Large intestine (tissue), 3 donors: ENCODE data around the gene PARD3. TPM values are rescaled to one million over a fixed set of nuclear protein-coding genes. Genes with fewer than 3 reads are reported as not detected.

Experiments used
- DNase-seq, 2 donors: peaks; one replicate each; pipeline versions ENCODE4 v3.0.0 to v3.0.0-alpha.2; 2013
- H3K27ac ChIP-seq: one replicate; pipeline ENCODE4 v1.5.1; 2013; ENCODE audit warnings: low read length
- H3K27me3 ChIP-seq: 2 replicates; pipeline ENCODE4 v1.6.1; 2013; ENCODE audit warnings: low read length; ENCODE audit not compliant: control insufficient read depth, insufficient read depth
- H3K36me3 ChIP-seq: 2 replicates; pipeline ENCODE4 v1.6.1; 2013; ENCODE audit warnings: low read length; ENCODE audit not compliant: control insufficient read depth, insufficient read depth
- H3K4me1 ChIP-seq: one replicate; pipeline ENCODE4 v1.6.1; 2013; ENCODE audit warnings: low read length; ENCODE audit not compliant: control insufficient read depth, insufficient read depth
- H3K4me3 ChIP-seq: one replicate; pipeline ENCODE4 v1.5.1; 2013; ENCODE audit warnings: low read length
- H3K9me3 ChIP-seq: one replicate; pipeline ENCODE4 v1.6.1; 2013; ENCODE audit warnings: mild to moderate bottlenecking, low read depth, low read length, moderate library complexity; ENCODE audit not compliant: control insufficient read depth
- WGBS: methylation state at CpG from one replicate; pipeline ENCODE4 v1.1.5; 2013; ENCODE audit warnings: low lambda C conversion rate; ENCODE audit not compliant: insufficient coverage; 5-methylcytosine and 5-hydroxymethylcytosine counted together
- polyA plus RNA-seq: library from polyadenylated mRNA; unstranded; fragments of 120-200 nt; gene quantifications from one replicate; pipeline ENCODE4 v1.2.1, GENCODE V29; 2013

PARD3 gene
- polyA plus RNA-seq, 1 donor: 25.5 TPM

GRCh38 chr10:34514290-34514689, 300.8 kb downstream of the PARD3 start:
- Histone ChIP-seq H3K36me3 (peaks cover 3% of the 10 kb centered on the region), H3K9me3 (no peaks in the 10 kb centered on the region), H3K27ac (no peak overlapping the region), H3K27me3 (no peaks in the 10 kb centered on the region), H3K4me1 (no peaks in the 10 kb centered on the region), H3K4me3 (no peak overlapping the region)
- DNase-seq: no peak
- no CpG with 5 or more reads among the region's 4 CpGs for WGBS

- DNase-seq: no peak
- no CpG with 5 or more reads among the region's 2 CpGs for WGBS
- Histone ChIP-seq H3K27ac (no peak overlapping the region), H3K4me3 (no peak overlapping the region), H3K9me3 (no peaks in the 10 kb centered on the region), H3K4me1 (no peaks in the 10 kb centered on the region), H3K36me3 (peaks cover 4% of the 10 kb centered on the region), H3K27me3 (no peaks in the 10 kb centered on the region)
Observed at GRCh38 chr10:34513636-34514035, 301.5 kb downstream of the PARD3 start.

DNA sequence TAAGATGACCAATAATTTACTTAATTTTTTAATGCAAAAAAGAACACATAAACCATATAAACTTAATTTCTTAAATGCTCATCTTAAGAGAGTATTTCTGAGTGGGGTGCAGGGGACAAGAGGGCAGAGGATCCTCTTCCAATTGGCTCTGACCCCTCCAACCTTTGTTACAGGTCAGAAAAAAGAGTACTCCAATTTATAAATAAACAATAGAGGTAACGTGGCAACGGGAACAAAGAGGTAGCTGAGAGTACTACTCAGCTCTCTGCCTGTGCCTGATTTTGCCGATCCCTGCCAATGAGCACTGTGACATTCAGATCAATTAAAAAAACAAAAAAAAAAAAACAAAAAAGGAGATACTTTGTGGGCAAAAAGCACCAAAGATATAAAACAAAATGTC, 307.9 kb downstream of the PARD3 start:
- H3K36me3 ChIP-seq: peaks cover 2% of the 10 kb centered on the region
- no peak overlapping the region for H3K4me3 ChIP-seq
- H3K27ac ChIP-seq: no peak overlapping the region
- DNase-seq: no peak
- H3K4me1 ChIP-seq: no peaks in the 10 kb centered on the region
- no peaks in the 10 kb centered on the region for H3K9me3 ChIP-seq
- no CpG with 5 or more reads among the region's 3 CpGs for WGBS
- no peaks in the 10 kb centered on the region for H3K27me3 ChIP-seq

- whole genome bisulfite sequencing: no CpG with 5 or more reads among the region's 5 CpGs
- no peak for DNase-seq
- peaks cover 2% of the 10 kb centered on the region for H3K36me3 ChIP-seq
- H3K9me3 ChIP-seq: no peaks in the 10 kb centered on the region
- no peak overlapping the region for H3K4me3 ChIP-seq
- no peaks in the 10 kb centered on the region for H3K4me1 ChIP-seq
- no peak overlapping the region for H3K27ac ChIP-seq
- H3K27me3 ChIP-seq: no peaks in the 10 kb centered on the region
Observed at GRCh38 chr10:34506786-34507185, 308.3 kb downstream of the PARD3 start.

- peaks cover 2% of the 10 kb centered on the region for H3K36me3 ChIP-seq
- H3K27ac ChIP-seq: no peak overlapping the region
- no peak for DNase-seq
- H3K4me3 ChIP-seq: no peak overlapping the region
- H3K27me3 ChIP-seq: no peaks in the 10 kb centered on the region
- no peaks in the 10 kb centered on the region for H3K4me1 ChIP-seq
- H3K9me3 ChIP-seq: no peaks in the 10 kb centered on the region
- WGBS: no CpG with 5 or more reads among the region's 2 CpGs
Observed at GRCh38 chr10:34505338-34505737, 309.8 kb downstream of the PARD3 start.

DNA sequence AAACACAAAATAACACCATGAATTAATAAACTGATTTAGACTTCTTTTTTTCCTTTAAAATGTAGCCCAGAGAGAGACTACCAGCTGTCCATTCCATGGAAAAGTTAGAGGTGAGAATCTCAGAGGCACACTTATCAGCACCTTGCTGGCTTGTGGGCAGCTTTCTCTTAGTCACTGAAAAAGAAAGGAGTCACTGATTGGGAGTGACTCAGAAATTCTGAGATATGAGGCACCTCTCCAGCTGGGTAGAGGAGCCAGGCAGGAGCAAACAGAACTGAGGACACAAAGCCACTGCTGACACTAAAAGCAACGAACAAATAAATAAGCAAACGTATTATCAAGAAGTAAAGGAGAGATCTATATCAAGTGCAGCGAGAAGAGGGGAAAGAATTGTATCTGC, 310.6 kb downstream of the PARD3 start:
- Histone ChIP-seq H3K36me3 (peaks cover 2% of the 10 kb centered on the region), H3K4me1 (no peaks in the 10 kb centered on the region), H3K9me3 (no peaks in the 10 kb centered on the region), H3K27ac (no peak overlapping the region), H3K27me3 (no peaks in the 10 kb centered on the region), H3K4me3 (no peak overlapping the region)
- WGBS: 0% methylated on average over 1 of the region's 3 CpGs
- DNase-seq: peak in 1 of 2 donors; percentile 27

DNA sequence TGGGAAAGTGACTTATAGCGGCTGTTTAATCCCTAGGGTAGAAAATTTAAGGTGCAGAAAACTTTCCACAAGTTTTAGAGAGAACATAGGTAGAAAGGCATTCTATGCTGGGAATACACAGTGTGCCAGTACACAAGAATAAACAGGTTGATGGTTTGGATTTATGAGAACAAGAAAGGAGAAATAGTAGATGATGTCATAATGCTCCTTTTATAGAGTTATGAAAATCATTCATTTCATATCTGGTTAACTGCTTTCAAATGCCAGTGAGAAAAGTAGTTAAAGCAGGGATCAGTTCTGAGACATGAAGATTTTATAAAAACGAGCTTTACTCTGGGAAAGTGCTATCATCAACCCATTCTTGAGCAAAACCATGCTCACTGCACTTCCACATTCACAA, 311.4 kb downstream of the PARD3 start:
- H3K4me3 ChIP-seq: no peak overlapping the region
- no peaks in the 10 kb centered on the region for H3K27me3 ChIP-seq
- H3K27ac ChIP-seq: no peak overlapping the region
- no peaks in the 10 kb centered on the region for H3K9me3 ChIP-seq
- no peak for DNase-seq
- no peaks in the 10 kb centered on the region for H3K4me1 ChIP-seq
- H3K36me3 ChIP-seq: peaks cover 2% of the 10 kb centered on the region
- no CpG with 5 or more reads among the region's 2 CpGs for WGBS

GRCh38 chr10:34499612-34500279, 315.4 kb downstream of the PARD3 start:
- no peak overlapping the region for H3K4me3 ChIP-seq
- H3K4me1 ChIP-seq: no peaks in the 10 kb centered on the region
- no peaks in the 10 kb centered on the region for H3K9me3 ChIP-seq
- DNase-seq: no peak
- H3K36me3 ChIP-seq: no peaks in the 10 kb centered on the region
- H3K27ac ChIP-seq: no peak overlapping the region
- no CpG with 5 or more reads among the region's 3 CpGs for WGBS
- no peaks in the 10 kb centered on the region for H3K27me3 ChIP-seq

- Histone ChIP-seq H3K4me1 (no peaks in the 10 kb centered on the region), H3K27me3 (no peaks in the 10 kb centered on the region), H3K27ac (no peak overlapping the region), H3K4me3 (no peak overlapping the region), H3K36me3 (no peaks in the 10 kb centered on the region), H3K9me3 (no peaks in the 10 kb centered on the region)
- no peak for DNase-seq
- WGBS: 100% methylated on average over 1 of the region's 1 CpG
Observed at GRCh38 chr10:34498821-34499220, 316.3 kb downstream of the PARD3 start.

- no peak overlapping the region for H3K4me3 ChIP-seq
- H3K4me1 ChIP-seq: no peaks in the 10 kb centered on the region
- no peaks in the 10 kb centered on the region for H3K27me3 ChIP-seq
- DNase-seq: no peak
- WGBS: no CpG with 5 or more reads among the region's 2 CpGs
- H3K9me3 ChIP-seq: no peaks in the 10 kb centered on the region
- H3K36me3 ChIP-seq: no peaks in the 10 kb centered on the region
- H3K27ac ChIP-seq: no peak overlapping the region
Observed at GRCh38 chr10:34495938-34496337, 319.2 kb downstream of the PARD3 start.

DNA sequence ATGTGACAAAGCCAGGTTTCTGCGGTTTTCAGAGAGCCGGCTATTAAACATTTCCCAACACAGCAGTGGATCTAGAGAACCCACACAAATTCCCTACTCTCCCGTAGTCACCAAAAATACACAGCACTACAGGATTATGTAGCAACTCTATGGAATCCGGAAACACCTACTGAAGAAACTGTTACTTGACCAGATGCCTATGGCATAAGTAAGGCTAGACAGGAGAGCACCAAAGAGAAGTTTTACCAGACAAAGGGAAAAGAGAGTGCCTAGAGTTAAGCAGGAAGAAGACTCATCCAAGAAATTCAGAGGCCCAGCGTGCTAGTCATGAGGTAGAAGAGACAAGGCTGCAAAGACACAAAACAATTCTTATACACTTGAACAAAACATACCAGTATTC, 321.1 kb downstream of the PARD3 start:
- Histone ChIP-seq H3K9me3 (no peaks in the 10 kb centered on the region), H3K4me1 (no peaks in the 10 kb centered on the region), H3K27me3 (no peaks in the 10 kb centered on the region), H3K27ac (no peak overlapping the region), H3K4me3 (no peak overlapping the region), H3K36me3 (no peaks in the 10 kb centered on the region)
- whole genome bisulfite sequencing: no CpG with 5 or more reads among the region's 5 CpGs
- DNase-seq: no peak
